ENCODE data around the gene EP400.
"Not testable (repeated sequence)": the region's sequence is repeated elsewhere in the genome, so short reads cannot be mapped to it uniquely, and the experiment has no call there.

The EP400 gene

DNA sequence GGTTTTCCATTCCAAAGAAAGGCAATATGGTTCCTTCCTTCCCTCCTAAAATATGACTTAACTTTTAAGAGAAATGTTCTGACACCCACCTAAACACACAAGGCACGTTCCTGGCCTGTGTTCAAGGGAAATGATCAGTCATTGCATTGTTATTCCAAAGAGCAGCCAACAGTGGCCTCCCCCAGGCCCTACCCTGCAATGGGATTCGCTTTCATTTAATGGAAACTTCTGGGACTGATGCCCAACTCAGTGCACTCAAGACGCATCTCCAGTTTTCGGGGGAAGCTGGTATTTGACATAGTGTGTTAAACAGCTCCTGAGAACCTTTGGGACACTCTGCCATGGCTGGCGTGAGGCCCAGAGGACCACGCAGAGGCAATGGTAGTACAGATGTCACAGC is 128.4 kb downstream of the EP400 start:
- peak; percentile 42 for FAIRE-seq
- peak; percentile 45 for DNase-seq (ENCODE audit: insufficient read length, low spot score)

GRCh38 chr12:132079200-132079599 is 129.5 kb downstream of the EP400 start:
- no peak for FAIRE-seq
- no peak for DNase-seq (ENCODE audit: insufficient read length, low spot score)

DNA sequence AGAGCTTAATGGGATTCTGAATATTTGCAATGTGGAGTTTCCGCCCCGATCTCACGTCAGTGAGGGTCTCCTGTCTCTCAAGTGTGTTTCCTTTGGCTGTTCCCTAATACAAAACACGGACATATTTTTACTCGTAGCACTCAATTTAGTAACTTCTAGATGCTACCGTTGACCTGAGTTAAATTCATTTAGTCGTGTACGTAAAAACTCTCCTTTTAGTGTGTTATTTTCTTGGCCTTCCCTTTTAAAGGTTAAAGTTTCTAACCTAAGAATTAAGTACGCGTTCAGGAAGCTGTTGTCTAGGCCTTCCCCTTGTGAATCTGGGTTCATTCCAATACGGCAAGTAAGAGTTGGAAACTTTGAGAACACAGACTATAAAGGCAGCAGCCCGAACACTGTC is 130.0 kb downstream of the EP400 start:
- FAIRE-seq (no peak), DNase-seq (ENCODE audit: insufficient read length, low spot score) (no peak)

DNA sequence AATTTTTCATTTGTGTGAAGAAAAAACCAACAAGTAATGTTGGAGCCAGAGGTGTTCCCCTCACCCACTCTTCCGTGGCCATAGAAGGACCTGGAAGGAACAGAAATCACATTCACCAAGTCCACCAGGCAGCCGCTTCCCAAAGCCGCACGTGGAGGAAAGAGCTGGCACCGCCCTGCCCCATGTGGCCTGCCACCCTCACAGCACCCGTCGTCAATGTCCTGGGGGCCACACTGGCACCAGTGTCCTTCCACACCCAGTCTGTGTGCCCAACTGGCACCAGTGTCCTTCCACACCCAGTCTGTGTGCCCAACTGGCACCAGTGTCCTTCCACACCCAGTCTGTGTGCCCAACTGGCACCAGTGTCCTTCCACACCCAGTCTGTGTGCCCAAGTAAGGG is 130.8 kb downstream of the EP400 start:
- not testable (repeated sequence) for DNase-seq (ENCODE audit: insufficient read length, low spot score); FAIRE-seq

DNA sequence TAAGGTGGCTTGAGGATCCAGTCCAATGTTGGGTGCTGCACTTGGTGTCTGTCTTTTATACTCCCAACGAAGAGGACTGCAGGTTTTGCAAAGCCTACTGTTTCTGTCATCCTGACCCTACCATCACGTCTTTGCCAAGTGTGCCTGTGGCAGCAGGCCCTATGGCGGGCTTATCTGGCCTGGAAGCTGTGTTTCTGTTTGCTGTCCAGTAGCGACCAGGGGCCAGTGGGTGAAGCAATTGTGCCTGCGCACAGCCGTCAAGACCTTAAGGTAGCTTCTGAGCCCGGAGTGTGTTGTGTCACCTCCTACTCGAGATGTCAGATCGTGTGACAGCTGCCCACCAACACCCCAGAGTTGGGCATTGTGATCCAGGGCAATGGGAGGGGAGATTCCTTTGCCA is 131.7 kb downstream of the EP400 start:
- no peak for DNase-seq (ENCODE audit: insufficient read length, low spot score)
- FAIRE-seq: no peak

DNA sequence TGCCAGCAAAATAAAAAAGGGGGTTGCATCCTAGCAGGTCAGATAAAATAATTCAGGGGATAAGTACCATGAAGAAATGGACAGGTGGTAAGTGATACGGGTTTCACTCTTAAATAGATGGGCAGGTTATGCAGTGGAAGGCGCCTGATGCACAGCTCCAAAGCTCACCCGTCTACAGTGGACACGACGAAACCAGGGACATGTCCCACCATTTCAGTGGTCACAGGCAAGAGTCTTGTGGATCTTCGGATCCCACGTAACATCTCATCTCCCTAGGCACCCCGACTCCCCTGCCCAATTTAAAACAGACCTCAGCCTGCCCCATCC is 133.8 kb downstream of the EP400 start:
- FAIRE-seq: no peak

DNA sequence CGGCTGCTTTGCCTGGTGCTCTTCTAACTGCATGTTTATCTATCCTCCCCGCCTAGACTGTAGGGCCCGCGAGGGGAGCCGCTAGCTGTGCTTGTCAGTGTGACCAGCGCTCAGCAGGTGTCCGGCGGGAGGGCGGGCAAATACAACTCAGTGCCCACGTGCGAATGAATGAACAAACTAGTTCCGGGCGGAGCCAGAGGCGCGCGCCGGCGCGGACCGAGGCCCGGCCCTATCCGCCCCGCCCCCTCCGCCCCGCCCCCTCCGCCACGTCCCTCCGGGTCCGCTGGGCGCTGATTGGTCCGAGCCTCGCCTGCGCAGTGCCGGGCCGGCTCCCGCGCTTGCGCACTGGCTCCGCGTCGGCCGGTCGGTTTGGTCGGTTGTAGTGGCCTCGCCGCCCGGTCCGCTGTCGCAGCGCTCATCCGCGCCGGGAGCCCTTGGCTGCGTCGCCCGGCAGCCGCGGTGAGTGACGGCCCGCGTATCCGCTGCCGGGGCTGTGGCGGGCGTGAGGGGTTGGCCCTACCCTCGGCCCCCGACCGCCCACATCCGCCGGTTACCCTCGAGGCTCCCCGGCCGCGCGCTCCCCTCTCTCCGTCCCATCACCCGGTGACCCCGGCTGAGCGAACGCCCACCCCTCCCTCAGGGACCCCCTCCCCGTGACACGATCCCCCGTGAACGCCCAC is 134.3 kb downstream of the EP400 start:
- DNase-seq (ENCODE audit: insufficient read length, low spot score) (peak; percentile 100), FAIRE-seq (peak; percentile 92)

More for the DNA sequence above, 133.8 kb downstream of the EP400 start:
- DNase-seq (ENCODE audit: insufficient read length, low spot score): peak; percentile 17

GRCh38 chr12:132084621-132085290 is 135.0 kb downstream of the EP400 start:
- FAIRE-seq (peak; percentile 93), DNase-seq (ENCODE audit: insufficient read length, low spot score) (peak; percentile 54)

DNA sequence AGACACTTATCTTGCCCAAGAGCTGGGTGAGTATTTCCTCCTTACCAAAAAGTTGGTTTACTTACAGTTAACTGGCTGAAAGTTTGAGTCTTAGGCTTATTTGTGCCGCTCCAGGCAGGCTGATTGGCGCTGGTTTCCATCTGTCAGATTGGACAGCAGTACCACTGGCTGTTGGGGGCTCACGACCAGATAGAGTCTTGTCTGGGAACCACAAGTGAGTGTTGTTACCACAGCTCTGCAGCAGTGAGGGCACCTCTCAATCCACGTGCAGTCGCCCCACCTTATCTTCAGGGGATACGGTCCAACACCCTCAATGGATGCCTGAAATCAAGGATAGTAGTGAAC is 135.5 kb downstream of the EP400 start:
- no peak for FAIRE-seq
- DNase-seq (ENCODE audit: insufficient read length, low spot score): no peak

- FAIRE-seq (no peak), DNase-seq (ENCODE audit: insufficient read length, low spot score) (no peak)
Observed at GRCh38 chr12:132089407-132089910, 139.7 kb downstream of the EP400 start.

DNA sequence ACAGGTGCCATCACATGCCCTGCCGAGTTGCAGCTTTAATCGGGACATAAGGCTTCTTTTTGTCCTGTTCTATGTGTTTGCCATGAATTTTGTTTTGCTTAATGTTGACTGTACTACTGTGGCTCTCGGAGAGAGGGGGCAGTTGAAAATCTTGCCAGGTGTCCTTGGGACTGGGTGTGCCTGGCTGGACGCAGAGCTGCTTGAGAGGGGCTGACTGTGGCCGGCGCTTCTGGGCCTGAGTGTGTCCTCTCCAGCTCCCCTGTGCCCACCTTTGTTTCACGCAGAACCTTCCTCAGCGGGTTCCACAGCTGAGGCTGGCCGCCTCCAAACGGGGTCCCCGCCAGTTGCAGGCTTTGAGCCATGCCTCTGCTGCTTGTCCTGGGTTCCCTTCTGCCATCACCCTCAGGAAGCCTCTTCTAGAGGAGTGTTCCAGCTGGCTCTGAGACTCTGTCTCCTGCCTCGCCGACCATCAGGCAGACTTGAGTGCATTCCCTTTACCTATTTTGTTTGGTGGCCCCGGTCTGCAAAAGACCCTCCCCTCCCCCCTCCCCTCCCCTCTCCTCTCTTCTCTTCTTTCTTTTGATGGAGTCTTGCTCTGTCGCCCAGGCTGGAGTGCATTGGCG is 144.6 kb downstream of the EP400 start:
- DNase-seq (ENCODE audit: insufficient read length, low spot score): no peak
- no peak for FAIRE-seq

DNA sequence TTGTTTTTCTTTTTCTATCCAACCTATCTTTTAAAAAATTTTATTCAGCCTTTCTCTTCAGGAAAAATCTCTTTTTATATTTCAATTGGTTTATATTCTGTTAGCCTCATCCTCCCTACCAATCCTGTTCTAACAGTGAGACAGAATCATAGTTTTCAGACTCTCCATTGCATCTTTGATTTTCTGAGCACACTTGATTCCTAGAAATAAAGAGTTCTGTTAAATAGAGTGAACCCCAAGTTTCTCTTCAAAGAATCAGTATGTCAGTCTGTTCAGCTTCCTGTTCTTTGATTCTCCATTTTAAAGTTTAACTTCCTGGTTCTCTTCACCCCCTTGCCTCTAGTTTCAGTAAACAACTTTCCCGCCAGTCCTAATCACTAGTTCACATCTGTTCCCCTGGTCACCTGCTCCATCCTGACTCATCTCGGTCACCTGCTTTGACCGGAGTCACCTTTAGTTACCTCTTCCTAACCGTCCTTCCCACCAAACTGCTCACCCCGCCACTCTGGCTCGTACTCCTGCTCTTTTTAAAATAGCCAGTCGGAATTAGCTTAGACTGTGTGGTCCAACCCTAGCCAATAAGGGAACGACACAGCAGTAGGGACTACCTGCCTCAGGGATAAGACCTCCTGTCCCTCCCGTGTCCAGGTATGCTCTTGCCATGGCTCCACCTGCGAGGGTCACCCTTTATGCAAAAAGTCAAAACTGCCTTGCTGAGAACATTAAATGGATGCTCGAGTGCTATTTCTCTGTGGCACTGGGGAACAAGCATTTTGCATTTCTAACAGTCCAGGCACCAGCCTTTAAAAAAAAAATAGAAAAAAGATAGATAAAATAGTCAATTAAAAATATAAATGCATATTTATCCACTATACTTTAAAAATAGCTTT is 146.0 kb downstream of the EP400 start:
- DNase-seq (ENCODE audit: insufficient read length, low spot score) (no peak), FAIRE-seq (no peak)

DNA sequence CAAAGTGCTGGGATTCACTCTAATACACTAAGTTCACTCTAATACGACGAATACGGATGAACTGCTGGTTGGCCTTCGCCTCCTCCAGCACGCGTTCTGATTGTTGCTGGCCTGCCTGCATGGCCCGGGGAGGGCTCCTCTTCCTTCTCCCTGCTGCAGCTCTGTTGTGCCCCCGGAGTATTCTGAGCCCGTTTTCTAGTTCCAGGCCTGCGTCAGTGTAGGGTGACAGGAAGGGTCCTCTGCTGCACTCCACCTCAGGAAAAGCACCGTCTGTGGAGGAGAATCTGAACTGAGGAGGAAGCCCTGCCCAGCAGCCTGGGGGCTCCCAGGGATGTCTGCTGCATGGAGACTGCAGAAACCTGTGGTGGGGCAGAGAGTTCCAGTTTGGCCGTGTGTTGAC is 150.0 kb downstream of the EP400 start:
- FAIRE-seq: no peak
- no peak for DNase-seq (ENCODE audit: insufficient read length, low spot score)

GRCh38 chr12:132100306-132101065 is 150.7 kb downstream of the EP400 start:
- DNase-seq (ENCODE audit: insufficient read length, low spot score): no peak
- FAIRE-seq: no peak

DNA sequence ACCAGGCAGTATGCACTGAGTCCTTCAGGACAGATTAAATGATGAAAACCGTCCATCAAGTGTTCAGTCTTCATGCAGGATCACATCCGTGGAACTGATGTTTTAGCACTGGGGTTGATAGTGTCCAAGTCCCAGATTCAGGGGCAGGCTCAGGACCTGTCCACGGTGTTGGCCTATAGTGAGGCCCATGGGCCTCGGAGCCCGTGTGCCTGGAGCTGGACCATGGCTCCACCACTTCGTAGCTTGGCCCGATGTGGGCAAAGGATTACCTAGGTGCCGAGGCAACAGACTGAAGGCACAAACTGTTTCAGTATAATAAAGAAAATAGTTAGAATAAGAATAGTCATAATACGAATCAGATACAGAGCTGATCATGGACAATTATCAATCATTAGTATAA is 152.6 kb downstream of the EP400 start:
- no peak for DNase-seq (ENCODE audit: insufficient read length, low spot score)

GRCh38 chr12:132103072-132103471 is 153.3 kb downstream of the EP400 start:
- not testable (repeated sequence) for FAIRE-seq; DNase-seq (ENCODE audit: insufficient read length, low spot score)

More for the DNA sequence above, 152.6 kb downstream of the EP400 start:
- FAIRE-seq: no peak

- DNase-seq (ENCODE audit: insufficient read length, low spot score) (no peak), FAIRE-seq (peak; percentile 55)
Observed at GRCh38 chr12:132103542-132104308, 154.0 kb downstream of the EP400 start.

DNA sequence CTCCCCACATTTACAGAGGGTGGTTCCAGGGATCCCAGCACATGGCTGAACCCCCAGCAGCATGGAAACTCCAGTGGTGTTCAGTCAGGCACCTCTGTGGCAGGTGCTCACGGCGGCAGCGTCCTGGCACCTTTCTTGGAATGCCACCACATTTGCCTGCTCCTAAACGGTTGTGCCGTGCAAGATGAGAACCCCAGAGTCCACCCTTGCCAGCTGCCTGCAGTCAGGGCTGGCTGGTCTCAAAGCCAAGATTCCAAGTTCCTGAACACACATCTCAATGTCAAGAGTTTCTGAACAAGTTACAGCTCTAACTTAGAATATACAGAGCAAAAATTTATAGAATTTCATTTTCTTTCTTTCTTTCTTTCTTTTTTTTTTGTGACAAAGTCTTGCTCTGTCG is 155.7 kb downstream of the EP400 start:
- DNase-seq (ENCODE audit: insufficient read length, low spot score) (no peak), FAIRE-seq (no peak)

DNA sequence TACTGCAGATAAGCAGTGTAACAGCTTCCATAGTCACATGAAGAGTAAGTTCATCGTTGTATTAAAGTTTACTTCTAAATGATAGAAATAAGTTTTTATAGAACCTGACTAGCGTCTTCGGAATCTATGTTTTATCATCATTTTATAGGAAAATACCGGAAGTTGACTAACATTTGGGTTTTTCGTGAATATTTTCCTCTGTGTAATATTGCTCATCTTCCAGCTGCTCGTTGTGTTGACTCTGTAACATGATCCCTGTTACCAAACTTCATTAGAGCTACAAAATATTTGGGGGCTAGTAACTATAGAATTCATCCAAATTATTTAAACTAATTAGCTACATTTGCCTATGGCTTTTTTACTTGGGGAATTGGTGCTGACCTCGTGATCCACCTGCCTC is 157.2 kb downstream of the EP400 start:
- DNase-seq (ENCODE audit: insufficient read length, low spot score): peak; percentile 32
- FAIRE-seq: no peak

All from HTR-8/SVneo (cell line).